Nephron progenitor cell (in vitro differentiated cells): ENCODE measurements around the gene GGT1.
A peak's percentile ranks its signal among the peaks of the same experiment; 100 is the strongest.
"Not testable (repeated sequence)": the region's sequence is repeated elsewhere in the genome, so short reads cannot be mapped to it uniquely, and the experiment has no call there.

Experiments
- DNase-seq: peaks from one replicate; pipeline ENCODE4 v3.0.0; 2021
- H3K27ac Mint-ChIP-seq: 2 replicates; pipeline ENCODE4 v1.8.0; 2021; ENCODE audit warnings: mild to moderate bottlenecking, moderate library complexity, mixed read lengths
- H3K27me3 Mint-ChIP-seq: 2 replicates; pipeline ENCODE4 v1.8.0; 2021; ENCODE audit warnings: mild to moderate bottlenecking, low read depth, mixed read lengths; ENCODE audit not compliant: poor library complexity
- H3K36me3 Mint-ChIP-seq: 2 replicates; pipeline ENCODE4 v1.8.0; 2021; ENCODE audit warnings: low read depth, mixed read lengths
- H3K4me1 Mint-ChIP-seq: 2 replicates; pipeline ENCODE4 v1.8.0; 2021; ENCODE audit warnings: mixed read lengths
- H3K4me3 Mint-ChIP-seq: 2 replicates; pipeline ENCODE4 v1.8.0; 2021; ENCODE audit warnings: mild to moderate bottlenecking, moderate library complexity, mixed read lengths
- H3K9me3 Mint-ChIP-seq: 2 replicates; pipeline ENCODE4 v1.8.0; 2021; ENCODE audit warnings: mild to moderate bottlenecking, moderate library complexity, mixed read lengths
- TF ChIP-seq, protein P1 (sequence below): fragments of 200-600 bp; sonication (generic); IDR thresholded peaks from 2 replicates; pipeline ENCODE4 v1.5.0; 2021; ENCODE audit warnings: antibody characterized with exemption

The GGT1 gene

GRCh38 chr22:24591286-24591830, 11.6 kb upstream of the GGT1 start:
- TF ChIP-seq, protein P1, sequence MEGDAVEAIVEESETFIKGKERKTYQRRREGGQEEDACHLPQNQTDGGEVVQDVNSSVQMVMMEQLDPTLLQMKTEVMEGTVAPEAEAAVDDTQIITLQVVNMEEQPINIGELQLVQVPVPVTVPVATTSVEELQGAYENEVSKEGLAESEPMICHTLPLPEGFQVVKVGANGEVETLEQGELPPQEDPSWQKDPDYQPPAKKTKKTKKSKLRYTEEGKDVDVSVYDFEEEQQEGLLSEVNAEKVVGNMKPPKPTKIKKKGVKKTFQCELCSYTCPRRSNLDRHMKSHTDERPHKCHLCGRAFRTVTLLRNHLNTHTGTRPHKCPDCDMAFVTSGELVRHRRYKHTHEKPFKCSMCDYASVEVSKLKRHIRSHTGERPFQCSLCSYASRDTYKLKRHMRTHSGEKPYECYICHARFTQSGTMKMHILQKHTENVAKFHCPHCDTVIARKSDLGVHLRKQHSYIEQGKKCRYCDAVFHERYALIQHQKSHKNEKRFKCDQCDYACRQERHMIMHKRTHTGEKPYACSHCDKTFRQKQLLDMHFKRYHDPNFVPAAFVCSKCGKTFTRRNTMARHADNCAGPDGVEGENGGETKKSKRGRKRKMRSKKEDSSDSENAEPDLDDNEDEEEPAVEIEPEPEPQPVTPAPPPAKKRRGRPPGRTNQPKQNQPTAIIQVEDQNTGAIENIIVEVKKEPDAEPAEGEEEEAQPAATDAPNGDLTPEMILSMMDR, result no peak
- Mint-ChIP-seq H3K4me1 (peaks cover 30% of the 10 kb centered on the region), H3K27ac (no peak overlapping the region), H3K9me3 (no peaks in the 10 kb centered on the region), H3K36me3 (no peaks in the 10 kb centered on the region), H3K4me3 (peak overlapping the region; percentile 92), H3K27me3 (peaks cover 3% of the 10 kb centered on the region)
- DNase-seq, result no peak

- peaks cover 30% of the 10 kb centered on the region for H3K4me1 Mint-ChIP-seq
- no peak for DNase-seq
- H3K4me3 Mint-ChIP-seq, result peak overlapping the region; percentile 92
- H3K27me3 Mint-ChIP-seq, result peaks cover 3% of the 10 kb centered on the region
- TF ChIP-seq, protein P1, result no peak
- no peaks in the 10 kb centered on the region for H3K36me3 Mint-ChIP-seq
- H3K27ac Mint-ChIP-seq, result no peak overlapping the region
- H3K9me3 Mint-ChIP-seq, result no peaks in the 10 kb centered on the region
These were observed 10.7 kb upstream of the GGT1 start for GRCh38 chr22:24592058-24592850.

DNA sequence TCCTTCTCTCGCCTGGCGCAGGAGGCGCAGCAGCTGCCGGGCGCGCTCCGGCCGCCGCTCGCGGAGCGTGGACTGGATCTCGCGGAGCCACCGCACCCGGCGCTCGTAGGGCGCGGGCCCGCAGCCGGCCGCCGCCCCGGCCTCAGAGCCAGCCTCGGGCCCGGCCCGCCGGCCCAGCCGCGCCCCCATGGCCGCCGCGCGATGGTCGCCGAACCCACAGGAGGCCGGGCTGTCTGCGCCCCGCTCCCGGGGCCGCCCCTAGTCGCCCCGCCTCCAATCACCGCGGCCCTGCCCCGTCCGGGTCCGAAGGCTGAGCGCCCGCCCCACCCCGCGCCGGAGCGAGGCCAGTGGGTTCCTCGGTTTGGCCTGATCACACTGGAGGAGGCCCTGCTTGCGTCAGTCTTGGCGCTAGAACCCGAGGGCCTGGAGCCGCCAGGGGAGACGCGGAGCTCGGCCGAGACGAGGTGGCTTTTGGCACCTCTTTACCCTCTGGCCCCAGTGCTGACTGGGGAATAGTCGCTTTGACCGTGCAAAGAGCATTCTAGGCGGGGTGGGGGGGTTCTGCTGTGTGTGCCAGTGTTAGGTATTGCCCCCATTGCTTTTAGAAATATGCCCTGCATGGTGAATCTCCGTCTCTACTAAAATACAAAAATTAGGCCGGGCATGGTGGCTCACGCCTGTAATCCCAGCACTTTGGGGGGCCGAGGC, 10.0 kb upstream of the GGT1 start, which contains the start of gene LRRC75B:
TSS of gene LRRC75B (minus strand) at position 223 of the 708 bp plus-strand sequence. CDS start at position 189, 34 bp downstream.
- no peaks in the 10 kb centered on the region for H3K36me3 Mint-ChIP-seq
- H3K4me1 Mint-ChIP-seq, result peaks cover 30% of the 10 kb centered on the region
- TF ChIP-seq, protein P1, result no peak
- peak within 1 kb of the TSS; percentile 79 for H3K27ac Mint-ChIP-seq
- peak within 1 kb of the TSS; percentile 92 for H3K4me3 Mint-ChIP-seq
- H3K27me3 Mint-ChIP-seq, result peaks cover 3% of the 10 kb centered on the region
- H3K9me3 Mint-ChIP-seq, result no peaks in the 10 kb centered on the region
- peak; percentile 89 for DNase-seq

- Mint-ChIP-seq H3K4me1 (peaks cover 30% of the 10 kb centered on the region), H3K27ac (peak overlapping the region; percentile 79), H3K4me3 (peak overlapping the region; percentile 80)
- H3K9me3 Mint-ChIP-seq, DNase-seq, H3K27me3 Mint-ChIP-seq, H3K36me3 Mint-ChIP-seq: not testable (repeated sequence)
These were observed 9.5 kb upstream of the GGT1 start for GRCh38 chr22:24593559-24593835.

- H3K9me3 Mint-ChIP-seq, result no peaks in the 10 kb centered on the region
- H3K4me1 Mint-ChIP-seq, result peaks cover 30% of the 10 kb centered on the region
- H3K27ac Mint-ChIP-seq, result peak overlapping the region; percentile 72
- TF ChIP-seq, protein P1, result no peak
- no peaks in the 10 kb centered on the region for H3K36me3 Mint-ChIP-seq
- peak overlapping the region; percentile 80 for H3K4me3 Mint-ChIP-seq
- DNase-seq, result no peak
- H3K27me3 Mint-ChIP-seq, result peaks cover 3% of the 10 kb centered on the region
These were observed 9.0 kb upstream of the GGT1 start for GRCh38 chr22:24593836-24594568.

DNA sequence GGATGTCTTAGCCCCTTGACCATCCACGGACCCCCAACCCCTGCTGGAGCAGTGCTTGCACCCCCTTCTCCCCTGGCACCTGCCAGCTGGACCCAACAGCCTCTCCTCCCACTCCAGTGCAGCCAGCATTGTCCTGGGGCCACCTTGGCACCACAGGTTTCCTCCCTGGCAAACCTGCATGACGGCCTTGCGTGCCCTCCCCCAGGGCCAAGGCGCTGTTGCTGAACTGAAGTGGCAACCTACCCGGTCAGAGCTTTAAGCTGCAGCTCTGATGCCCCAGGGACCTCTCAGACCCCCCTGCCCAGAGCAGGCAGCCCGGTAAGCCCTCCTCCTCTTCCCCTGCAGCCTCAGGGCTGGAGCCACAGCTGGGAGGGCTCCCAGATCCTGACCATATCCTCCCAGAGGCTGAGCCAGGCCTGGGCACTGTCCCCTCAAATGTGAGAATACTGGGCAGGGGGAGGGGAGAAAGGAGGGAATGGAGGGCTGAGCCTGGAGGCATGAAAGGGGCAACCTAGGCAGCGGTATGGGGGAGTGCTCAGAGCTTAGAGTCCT, 8.3 kb upstream of the GGT1 start:
- H3K27ac Mint-ChIP-seq, result no peak overlapping the region
- DNase-seq, result no peak
- no peak overlapping the region for H3K4me3 Mint-ChIP-seq
- no peaks in the 10 kb centered on the region for H3K36me3 Mint-ChIP-seq
- TF ChIP-seq, protein P1, result no peak
- no peaks in the 10 kb centered on the region for H3K9me3 Mint-ChIP-seq
- peaks cover 7% of the 10 kb centered on the region for H3K27me3 Mint-ChIP-seq
- peaks cover 30% of the 10 kb centered on the region for H3K4me1 Mint-ChIP-seq
